ENCODE measurements around the gene QKI. TPM values are rescaled to one million over a fixed set of nuclear protein-coding genes. Genes with fewer than 3 reads are reported as not detected.

The QKI gene
- total RNA-seq, result 85.6 and 87.7 TPM in 2 replicates

GRCh38 chr6:163414117-163414945 is at the start of gene QKI:
QKI (plus strand) TSS chr6:163414718; CDS start chr6:163415194, 476 bp downstream.

Data from mesangial cell (primary cell).